Keratinocyte (primary cell): ENCODE data around the gene OR10P1. TPM values are rescaled to one million over a fixed set of nuclear protein-coding genes. Genes with fewer than 3 reads are reported as not detected.

Source experiments
- DNase-seq: peaks from one replicate; pipeline ENCODE4 v3.0.0-alpha.2; 2011; ENCODE audit warnings: low read depth, missing footprints, low spot score
- FAIRE-seq: peaks from 2 replicates; lab custom pipeline; 2011; peaks lifted over from hg19 to GRCh38; lab: Jason Lieb, UNC
- H2AFZ ChIP-seq: 2 replicates; pipeline ENCODE4 v1.6.0; 2012; ENCODE audit warnings: low read length, control low read depth, inconsistent platforms; ENCODE audit not compliant: control insufficient read depth
- H3K27ac ChIP-seq: 2 replicates; pipeline ENCODE4 v1.5.1; 2011; ENCODE audit warnings: low read length; ENCODE audit not compliant: control insufficient read depth, insufficient read depth
- H3K27me3 ChIP-seq: 3 replicates; pipeline ENCODE4 v1.6.0; 2011; ENCODE audit warnings: low read length; ENCODE audit not compliant: control insufficient read depth, insufficient read depth; ENCODE audit errors: extremely low read depth
- H3K36me3 ChIP-seq, 2 experiments: 2 replicates in 1 of 2; 3 replicates in 1 of 2; pipeline ENCODE4 v1.5.1; 2011; ENCODE audit warnings: low read length in 2 of 2, mild to moderate bottlenecking in 1 of 2; ENCODE audit not compliant: control insufficient read depth in 2 of 2, insufficient read depth in 2 of 2; ENCODE audit errors: extremely low read depth in 1 of 2
- H3K4me1 ChIP-seq: 3 replicates; pipeline ENCODE4 v1.5.1; 2011; ENCODE audit warnings: low read length; ENCODE audit not compliant: control insufficient read depth, insufficient read depth; ENCODE audit errors: extremely low read depth
- H3K4me2 ChIP-seq: 3 replicates; pipeline ENCODE4 v1.6.0; 2011; ENCODE audit warnings: low read depth, low read length; ENCODE audit not compliant: control insufficient read depth, insufficient read depth; ENCODE audit errors: extremely low read depth
- H3K4me3 ChIP-seq, 3 experiments: fragments of 200-600 bp in 1 of 3; sonication (generic) in 1 of 3; 2 replicates in 2 of 3; 3 replicates in 1 of 3; pipeline ENCODE4 v1.5.1; 2011 to 2016; ENCODE audit warnings: low read length in 3 of 3, mild to moderate bottlenecking in 3 of 3, control low read depth in 2 of 3, inconsistent platforms in 1 of 3, low read depth in 1 of 3, mixed read lengths in 1 of 3, mixed run types in 1 of 3, moderate library complexity in 1 of 3; ENCODE audit not compliant: control insufficient read depth in 2 of 3, insufficient read depth in 2 of 3; ENCODE audit errors: extremely low read depth in 1 of 3
- H3K79me2 ChIP-seq: 2 replicates; pipeline ENCODE4 v1.6.0; 2012; ENCODE audit warnings: low read length; ENCODE audit not compliant: control insufficient read depth, insufficient read depth
- H3K9ac ChIP-seq: 3 replicates; pipeline ENCODE4 v1.6.0; 2011; ENCODE audit warnings: low read length; ENCODE audit not compliant: control insufficient read depth, insufficient read depth; ENCODE audit errors: extremely low read depth
- H3K9me1 ChIP-seq: 3 replicates; pipeline ENCODE4 v1.6.0; 2011; ENCODE audit warnings: low read length; ENCODE audit not compliant: control insufficient read depth, insufficient read depth; ENCODE audit errors: extremely low read depth
- H3K9me3 ChIP-seq: 2 replicates; pipeline ENCODE4 v1.5.1; 2012; ENCODE audit warnings: low read depth, low read length; ENCODE audit not compliant: control insufficient read depth
- H4K20me1 ChIP-seq: 3 replicates; pipeline ENCODE4 v1.6.0; 2011; ENCODE audit warnings: low read length; ENCODE audit not compliant: control insufficient read depth, insufficient read depth; ENCODE audit errors: extremely low read depth
- CTCF ChIP-seq, 3 experiments: IDR thresholded peaks in 1 of 3; conservative IDR thresholded peaks in 1 of 3; optimal IDR thresholded peaks in 1 of 3; 2 replicates in 2 of 3; 3 replicates in 1 of 3; pipeline versions ENCODE3 to v1.5.1; 2011; ENCODE audit warnings: low read length in 3 of 3, mild to moderate bottlenecking in 3 of 3, moderate library complexity in 2 of 3, control low read depth in 1 of 3, inconsistent platforms in 1 of 3; ENCODE audit not compliant: insufficient read depth in 2 of 3; ENCODE audit errors: extremely low read depth in 1 of 3
- EZH2 ChIP-seq: IDR thresholded peaks from one replicate; pipeline ENCODE4 v1.6.1; 2012; ENCODE audit warnings: inconsistent platforms, mild to moderate bottlenecking, low read length, moderate library complexity
- dilution Hi-C: fragments of 300-500 bp; cut with MboI; formaldehyde crosslinking; loops from one replicate; pipeline ENCODE4 v1.7.0; 2020; ENCODE audit warnings: low sequenced_read_pairs; ENCODE audit not compliant: extremely low pct_ligation_motif_present
- polyA plus RNA-seq, 5 experiments: library from polyadenylated mRNA; depleted of rRNA in 3 of 5; stranded (reverse) in 3 of 5; stranded (forward) in 1 of 5; unstranded in 1 of 5; fragments of >200 nt; gene quantifications; 1 replicate in 1 of 5; 2 replicates in 3 of 5; 3 replicates in 1 of 5; pipeline versions ENCODE4 v1.2.1 to v1.2.3, GENCODE V29; 2011 to 2012; ENCODE audit warnings: missing spikeins in 2 of 5, low read depth in 1 of 5, low replicate concordance in 1 of 5

OR10P1 gene
- polyA plus RNA-seq, 1 donor (not counting 4 experiments of a cell fraction or from before 2014, with no cell fraction given) = not detected

- dilution Hi-C loops = no loop called here
- no peak overlapping the region for H2AFZ ChIP-seq
Observed at GRCh38 chr12:55619354-55620138, 17.1 kb upstream of the OR10P1 start.

GRCh38 chr12:55624056-55624455, 12.6 kb upstream of the OR10P1 start:
- no peaks in the 10 kb centered on the region for H3K79me2 ChIP-seq
- dilution Hi-C loops = no loop called here
- H3K27ac ChIP-seq = no peak overlapping the region
- H3K4me3 ChIP-seq = no peak overlapping the region
- FAIRE-seq = no peak
- H3K27me3 ChIP-seq = no peaks in the 10 kb centered on the region
- no peaks in the 10 kb centered on the region for H4K20me1 ChIP-seq
- H3K36me3 ChIP-seq = no peaks in the 10 kb centered on the region
- DNase-seq = no peak
- no peak overlapping the region for H3K4me2 ChIP-seq
- H3K9ac ChIP-seq = no peak overlapping the region
- H3K9me3 ChIP-seq = no peaks in the 10 kb centered on the region
- TF ChIP-seq EZH2 (no peak), CTCF (optimal IDR thresholded peaks at IDR 0.05 in 1 of 3, IDR thresholded peaks at IDR 0.05 in 1 of 3, conservative IDR thresholded peaks at IDR 0.05 in 1 of 3; ENCODE audit: extremely low read depth in 1 of 3, insufficient read depth in 2 of 3, low read length in 3 of 3) (no peak)
- no peak overlapping the region for H2AFZ ChIP-seq
- H3K9me1 ChIP-seq = no peaks in the 10 kb centered on the region
- no peaks in the 10 kb centered on the region for H3K4me1 ChIP-seq

More at GRCh38 chr12:55619354-55620138, 17.1 kb upstream of the OR10P1 start:
- Histone ChIP-seq H3K9ac (no peak overlapping the region), H3K79me2 (no peaks in the 10 kb centered on the region), H3K4me2 (no peak overlapping the region), H3K27me3 (no peaks in the 10 kb centered on the region), H3K27ac (no peak overlapping the region), H3K4me3 (no peak overlapping the region), H3K9me1 (no peaks in the 10 kb centered on the region), H3K36me3 (no peaks in the 10 kb centered on the region), H4K20me1 (no peaks in the 10 kb centered on the region), H3K9me3 (no peaks in the 10 kb centered on the region), H3K4me1 (no peaks in the 10 kb centered on the region)
- TF ChIP-seq EZH2 (no peak), CTCF (optimal IDR thresholded peaks at IDR 0.05 in 1 of 3, IDR thresholded peaks at IDR 0.05 in 1 of 3, conservative IDR thresholded peaks at IDR 0.05 in 1 of 3; ENCODE audit: extremely low read depth in 1 of 3, insufficient read depth in 2 of 3, low read length in 3 of 3) (peak; percentile 46 to 83 (median 48))
- FAIRE-seq (peak; percentile 78), DNase-seq (peak; percentile 46)
